Endothelial cell of umbilical vein (primary cell): ENCODE results near the gene GLCE. TPM values are rescaled to one million over a fixed set of nuclear protein-coding genes. Genes with fewer than 3 reads are reported as not detected.
A peak's percentile ranks its signal among the peaks of the same experiment; 100 is the strongest.

ENCODE experiments used
- BruUV-seq: library from RNA; stranded (reverse); fragments of 400-500 nt; replicated peaks from 2 replicates; lab custom pipeline; 2021; lab: Mats Ljungman, UMichigan
- CTCF ChIA-PET: fragments of 300-600, 350-600 bp; sonication (Branson Sonifier 250); formaldehyde crosslinking; loops from one replicate; lab custom pipeline; 2021; ENCODE audit warnings: antibody characterized with exemption, inconsistent platforms; lab: Charles Lee
- POLR2A ChIA-PET: fragments of 300-600, 350-600 bp; sonication (Branson Sonifier 250); formaldehyde crosslinking; loops from one replicate; lab custom pipeline; 2021; ENCODE audit warnings: antibody characterized with exemption, inconsistent platforms; lab: Charles Lee
- DNase-seq: peaks from one replicate; pipeline ENCODE4 v3.0.0-alpha.2; 2011; ENCODE audit warnings: low read depth, low spot score
- FAIRE-seq: peaks from 2 replicates; lab custom pipeline; 2011; peaks lifted over from hg19 to GRCh38; lab: Jason Lieb, UNC
- H2AFZ ChIP-seq: 2 replicates; pipeline ENCODE4 v1.6.0; 2012; ENCODE audit warnings: low read depth, low read length, control low read depth, inconsistent platforms
- H3K27ac ChIP-seq: 2 replicates; pipeline ENCODE4 v1.5.1; 2011; ENCODE audit warnings: low read depth, mild to moderate bottlenecking, control low read depth, low read length, moderate library complexity; ENCODE audit not compliant: insufficient read depth
- H3K27me3 ChIP-seq, 2 experiments: 2 replicates each; pipeline versions ENCODE4 v1.6.0 to v1.6.1; 2011; ENCODE audit warnings: low read length in 2 of 2, mixed read lengths in 1 of 2; ENCODE audit not compliant: control insufficient read depth in 2 of 2, insufficient read depth in 2 of 2
- H3K36me3 ChIP-seq, 2 experiments: 2 replicates in 1 of 2; 3 replicates in 1 of 2; pipeline ENCODE4 v1.5.1; 2011; ENCODE audit warnings: low read length in 2 of 2, mild to moderate bottlenecking in 1 of 2, moderate library complexity in 1 of 2; ENCODE audit not compliant: control insufficient read depth in 2 of 2, insufficient read depth in 2 of 2; ENCODE audit errors: extremely low read depth in 1 of 2
- H3K4me1 ChIP-seq: 3 replicates; pipeline ENCODE4 v1.5.1; 2011; ENCODE audit warnings: mild to moderate bottlenecking, low read length; ENCODE audit not compliant: control insufficient read depth, insufficient read depth; ENCODE audit errors: extremely low read depth
- H3K4me2 ChIP-seq: 2 replicates; pipeline ENCODE4 v1.6.1; 2011; ENCODE audit warnings: low read length, control low read depth, mixed read lengths; ENCODE audit not compliant: insufficient read depth
- H3K4me3 ChIP-seq, 3 experiments: fragments of 200-600 bp in 1 of 3; sonication (generic), shearing (Covaris generic) in 1 of 3; replicated peaks in 1 of 3; 2 replicates each; pipeline ENCODE4 v1.5.1; 2011 to 2016; ENCODE audit warnings: control low read depth in 3 of 3, low read length in 3 of 3, mild to moderate bottlenecking in 2 of 3, inconsistent platforms in 1 of 3, low read depth in 1 of 3, moderate library complexity in 1 of 3; ENCODE audit not compliant: insufficient read depth in 1 of 3
- H3K79me2 ChIP-seq: 2 replicates; pipeline ENCODE4 v1.6.0; 2012; ENCODE audit warnings: low read length, inconsistent platforms; ENCODE audit not compliant: control insufficient read depth, insufficient read depth
- H3K9ac ChIP-seq: replicated peaks from 2 replicates; pipeline ENCODE3; 2011; ENCODE audit warnings: low read length, control low read depth; ENCODE audit not compliant: insufficient read depth; ENCODE audit errors: extremely low read depth
- H3K9me1 ChIP-seq: replicated peaks from 3 replicates; pipeline ENCODE4 v1.6.0; 2011; ENCODE audit warnings: mild to moderate bottlenecking, low read length; ENCODE audit not compliant: control insufficient read depth, insufficient read depth; ENCODE audit errors: extremely low read depth
- H3K9me3 ChIP-seq: replicated peaks from 2 replicates; pipeline ENCODE4 v1.5.1; 2012; ENCODE audit warnings: low read length, inconsistent platforms; ENCODE audit not compliant: control insufficient read depth, insufficient read depth
- H4K20me1 ChIP-seq: replicated peaks from 2 replicates; pipeline ENCODE3; 2011; ENCODE audit warnings: mild to moderate bottlenecking, low read length; ENCODE audit not compliant: control insufficient read depth, insufficient read depth; ENCODE audit errors: extremely low read depth
- EZH2 ChIP-seq: IDR thresholded peaks from 2 replicates; pipeline ENCODE4 v1.6.1; 2012; ENCODE audit warnings: borderline replicate concordance, low read depth, mild to moderate bottlenecking, moderate library complexity, low read length, inconsistent platforms; ENCODE audit not compliant: severe bottlenecking
- FOS ChIP-seq: IDR thresholded peaks from 2 replicates; pipeline ENCODE4 v1.6.1; 2011; ENCODE audit warnings: mild to moderate bottlenecking, low read length, moderate library complexity, borderline replicate concordance; ENCODE audit not compliant: insufficient read depth
- GATA2 ChIP-seq: IDR thresholded peaks from 2 replicates; pipeline ENCODE4 v1.7.0; 2011; ENCODE audit warnings: low read depth, mild to moderate bottlenecking, moderate library complexity, mixed read lengths, low read length; ENCODE audit not compliant: insufficient read length, insufficient read depth
- JUN ChIP-seq: IDR thresholded peaks from 2 replicates; pipeline ENCODE4 v1.6.1; 2011; ENCODE audit warnings: borderline replicate concordance, low read depth; ENCODE audit not compliant: insufficient read length, insufficient read depth
- MYC ChIP-seq: IDR thresholded peaks from one replicate; pipeline ENCODE4 v1.6.1; 2011; ENCODE audit warnings: mild to moderate bottlenecking, low read depth, low read length
- POLR2A ChIP-seq: IDR thresholded peaks from 2 replicates; pipeline ENCODE4 v1.6.1; 2012; ENCODE audit warnings: low read depth, mild to moderate bottlenecking, control low read depth, low read length
- POLR2AphosphoS5 ChIP-seq: IDR thresholded peaks from 2 replicates; pipeline ENCODE4 v1.6.1; 2012; ENCODE audit warnings: low read depth, mild to moderate bottlenecking, control low read depth, low read length, moderate library complexity; ENCODE audit not compliant: insufficient read depth
- dilution Hi-C: fragments of 300-500 bp; cut with MboI; formaldehyde crosslinking; loops from one replicate; pipeline ENCODE4 v1.15.0; 2019; ENCODE audit warnings: low sequenced_read_pairs; ENCODE audit not compliant: extremely low pct_ligation_motif_present
- intact Hi-C: fragments of 100-400 bp; cut with micrococcal nuclease; formaldehyde crosslinking; loops from one replicate; pipeline ENCODE4 v1.10.0; 2022
- polyA plus RNA-seq, 4 experiments: library from polyadenylated mRNA; depleted of rRNA in 3 of 4; stranded (reverse) in 3 of 4; unstranded in 1 of 4; fragments of >200 nt; gene quantifications; 2 replicates each; pipeline versions ENCODE4 v1.2.1 to v1.2.3, GENCODE V29; 2011 to 2012; ENCODE audit warnings: missing spikeins in 1 of 4
- total RNA-seq: library from RNA; stranded (reverse); gene quantifications from 2 replicates; pipeline ENCODE4 v1.2.3, GENCODE V29; 2021
- TF ChIP-seq, protein P1 (sequence below): IDR thresholded peaks from 2 replicates; pipeline ENCODE4 v1.6.1; 2011; ENCODE audit not compliant: insufficient read depth, insufficient read length
- TF ChIP-seq, protein P2 (sequence below), 2 donors: IDR thresholded peaks; 1 replicate in 1 of 2; 2 replicates in 1 of 2; pipeline ENCODE4 v1.5.1; 2011; ENCODE audit warnings: low read length in 2 of 2, mild to moderate bottlenecking in 2 of 2, moderate library complexity in 2 of 2, control low read depth in 1 of 2, inconsistent platforms in 1 of 2, low read depth in 1 of 2; ENCODE audit not compliant: insufficient read depth in 1 of 2; ENCODE audit errors: extremely low read depth in 1 of 2

GLCE gene
- total and polyA plus RNA-seq, 2 donors (not counting 3 experiments of a cell fraction or from before 2014, with no cell fraction given) = 48.1 to 86.6 TPM

DNA sequence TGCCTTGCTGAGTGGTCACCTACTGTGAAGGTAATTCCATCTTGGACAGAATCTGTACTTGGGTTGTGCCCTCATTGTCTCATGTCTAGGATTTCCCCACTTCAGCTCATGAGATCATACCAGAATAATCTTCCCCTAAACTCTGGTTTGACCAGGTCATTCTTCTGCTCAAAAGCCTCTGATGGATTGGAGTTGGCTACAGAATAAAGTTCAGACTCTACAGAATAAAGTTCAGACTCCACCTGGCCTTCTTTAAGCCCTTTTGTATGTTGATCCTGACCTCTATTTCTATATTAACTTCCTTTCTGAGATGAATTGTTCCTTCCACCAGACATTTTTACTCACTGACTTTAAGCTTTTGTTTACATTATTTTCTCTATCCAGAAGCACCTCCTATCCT lies 6.4 kb upstream of the GLCE start:
- no peaks in the 10 kb centered on the region for H3K9me3 ChIP-seq
- peak overlapping the region; percentile 66 for H3K9ac ChIP-seq
- H3K27me3 ChIP-seq = no peaks in the 10 kb centered on the region
- H3K9me1 ChIP-seq = no peaks in the 10 kb centered on the region
- FAIRE-seq (peak; percentile 92), DNase-seq (peak; percentile 93)
- TF ChIP-seq FOS (peak; percentile 43), EZH2 (no peak), JUN (peak; percentile 56), GATA2 (no peak), POLR2AphosphoS5 (peak; percentile 25)
- TF ChIP-seq, protein P1, sequence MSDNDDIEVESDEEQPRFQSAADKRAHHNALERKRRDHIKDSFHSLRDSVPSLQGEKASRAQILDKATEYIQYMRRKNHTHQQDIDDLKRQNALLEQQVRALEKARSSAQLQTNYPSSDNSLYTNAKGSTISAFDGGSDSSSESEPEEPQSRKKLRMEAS = no peak
- intact Hi-C loops (loop anchor here (1.0 to 2.0 kb wide), 6 partner anchors 13 to 241 kb away; no protein-coding TSS in a partner anchor), dilution Hi-C loops (no loop called here)
- ChIA-PET POLR2A (interaction anchor here (1.0 to 1.5 kb wide), 5 partner anchors 8 to 260 kb away, joined by 3 to 11 read pairs (median 3); partner anchors contain the start of gene KIF23), CTCF (interaction anchor here (0.6 to 2.4 kb wide), 13 partner anchors 8 to 111 kb away, joined by 3 to 12 read pairs (median 6); no protein-coding TSS in a partner anchor)
- peak overlapping the region; percentile 79 for H3K4me2 ChIP-seq
- no TSS peak for BruUV-seq
- H4K20me1 ChIP-seq = no peaks in the 10 kb centered on the region
- peak overlapping the region in 1 of 3 experiments; percentile 24 for H3K4me3 ChIP-seq
- H2AFZ ChIP-seq = no peak overlapping the region
- no peaks in the 10 kb centered on the region for H3K79me2 ChIP-seq
- no peaks in the 10 kb centered on the region for H3K36me3 ChIP-seq
- peak overlapping the region; percentile 82 for H3K27ac ChIP-seq
- peaks cover 28% of the 10 kb centered on the region for H3K4me1 ChIP-seq

DNA sequence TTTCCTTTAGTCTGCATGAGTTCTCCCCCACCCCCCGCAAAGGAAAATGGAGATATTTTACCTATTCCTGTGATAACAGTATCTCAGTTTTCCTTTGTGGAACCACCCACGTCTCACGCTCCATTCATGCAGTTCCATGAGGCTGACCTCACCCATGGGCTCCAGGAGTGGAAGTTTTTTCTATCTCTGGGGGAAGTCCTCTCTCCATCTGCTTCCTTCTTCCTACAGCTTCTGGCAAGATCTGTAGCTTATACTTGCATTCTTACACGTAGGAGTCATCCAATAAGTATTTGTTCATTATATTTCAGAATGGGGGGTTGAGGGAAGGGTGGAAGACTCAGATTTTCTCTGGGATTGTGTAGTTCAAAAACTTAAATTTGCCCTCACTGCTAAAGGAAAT lies 5.8 kb upstream of the GLCE start:
- no peaks in the 10 kb centered on the region for H3K27me3 ChIP-seq
- BruUV-seq = no TSS peak
- dilution Hi-C loops (no loop called here), intact Hi-C loops (loop anchor here (1.0 to 2.0 kb wide), 6 partner anchors 13 to 240 kb away; no protein-coding TSS in a partner anchor)
- H3K79me2 ChIP-seq = no peaks in the 10 kb centered on the region
- POLR2A ChIA-PET = interaction anchor here (1.0 to 1.5 kb wide), 4 partner anchors 62 to 259 kb away, joined by 3 to 11 read pairs (median 4); partner anchors contain the start of gene KIF23
- no peaks in the 10 kb centered on the region for H4K20me1 ChIP-seq
- CTCF ChIA-PET = interaction anchor here (0.6 to 2.4 kb wide), 16 partner anchors 9 to 111 kb away, joined by 3 to 12 read pairs (median 5); no protein-coding TSS in a partner anchor
- no peaks in the 10 kb centered on the region for H3K36me3 ChIP-seq
- H3K4me1 ChIP-seq = peaks cover 28% of the 10 kb centered on the region
- H2AFZ ChIP-seq = no peak overlapping the region
- H3K9me1 ChIP-seq = no peaks in the 10 kb centered on the region
- H3K27ac ChIP-seq = peak overlapping the region; percentile 82
- H3K4me3 ChIP-seq = no peak overlapping the region
- H3K4me2 ChIP-seq = peak overlapping the region; percentile 79
- TF ChIP-seq MYC = peak; percentile 74
- no peak for TF ChIP-seq EZH2
- TF ChIP-seq GATA2 = peak; percentile 89
- peak; percentile 94 for TF ChIP-seq JUN
- TF ChIP-seq, protein P1 = no peak
- peak; percentile 90 for TF ChIP-seq POLR2AphosphoS5
- TF ChIP-seq POLR2A = peak; percentile 64
- TF ChIP-seq FOS = peak; percentile 90
- TF ChIP-seq, protein P2, sequence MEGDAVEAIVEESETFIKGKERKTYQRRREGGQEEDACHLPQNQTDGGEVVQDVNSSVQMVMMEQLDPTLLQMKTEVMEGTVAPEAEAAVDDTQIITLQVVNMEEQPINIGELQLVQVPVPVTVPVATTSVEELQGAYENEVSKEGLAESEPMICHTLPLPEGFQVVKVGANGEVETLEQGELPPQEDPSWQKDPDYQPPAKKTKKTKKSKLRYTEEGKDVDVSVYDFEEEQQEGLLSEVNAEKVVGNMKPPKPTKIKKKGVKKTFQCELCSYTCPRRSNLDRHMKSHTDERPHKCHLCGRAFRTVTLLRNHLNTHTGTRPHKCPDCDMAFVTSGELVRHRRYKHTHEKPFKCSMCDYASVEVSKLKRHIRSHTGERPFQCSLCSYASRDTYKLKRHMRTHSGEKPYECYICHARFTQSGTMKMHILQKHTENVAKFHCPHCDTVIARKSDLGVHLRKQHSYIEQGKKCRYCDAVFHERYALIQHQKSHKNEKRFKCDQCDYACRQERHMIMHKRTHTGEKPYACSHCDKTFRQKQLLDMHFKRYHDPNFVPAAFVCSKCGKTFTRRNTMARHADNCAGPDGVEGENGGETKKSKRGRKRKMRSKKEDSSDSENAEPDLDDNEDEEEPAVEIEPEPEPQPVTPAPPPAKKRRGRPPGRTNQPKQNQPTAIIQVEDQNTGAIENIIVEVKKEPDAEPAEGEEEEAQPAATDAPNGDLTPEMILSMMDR (IDR thresholded peaks at IDR 0.05; ENCODE audit: extremely low read depth in 1 of 2, insufficient read depth in 1 of 2, low read depth in 1 of 2, low read length in 2 of 2) = no peak
- FAIRE-seq (peak; percentile 87), DNase-seq (peak; percentile 96)
- H3K9ac ChIP-seq = peak overlapping the region; percentile 66
- no peaks in the 10 kb centered on the region for H3K9me3 ChIP-seq
